Uterus (tissue), 2 donors: ENCODE measurements around the gene PPFIA4.

Source experiments
- CTCF ChIP-seq, 4 experiments: fragments of 200-600 bp in 2 of 4; fragments of 450-650 bp in 2 of 4; sonication (generic) in 2 of 4; IDR thresholded peaks; one replicate each; pipeline ENCODE4 v1.5.1; 2016 to 2019; ENCODE audit warnings: antibody characterized with exemption in 4 of 4, mild to moderate bottlenecking in 2 of 4, moderate library complexity in 1 of 4
- POLR2A ChIP-seq, 2 donors: fragments of 450-650 bp; IDR thresholded peaks; one replicate each; pipeline ENCODE4 v1.6.1; 2016; ENCODE audit warnings: antibody characterized with exemption in 2 of 2, mild to moderate bottlenecking in 1 of 2, moderate library complexity in 1 of 2

- TF ChIP-seq CTCF (IDR thresholded peaks at IDR 0.05) (no peak), POLR2A (IDR thresholded peaks at IDR 0.05) (no peak)
Observed at GRCh38 chr1:203000217-203000944, 25.9 kb upstream of the PPFIA4 start.
